ENCODE results near the gene C22orf23.

DNA sequence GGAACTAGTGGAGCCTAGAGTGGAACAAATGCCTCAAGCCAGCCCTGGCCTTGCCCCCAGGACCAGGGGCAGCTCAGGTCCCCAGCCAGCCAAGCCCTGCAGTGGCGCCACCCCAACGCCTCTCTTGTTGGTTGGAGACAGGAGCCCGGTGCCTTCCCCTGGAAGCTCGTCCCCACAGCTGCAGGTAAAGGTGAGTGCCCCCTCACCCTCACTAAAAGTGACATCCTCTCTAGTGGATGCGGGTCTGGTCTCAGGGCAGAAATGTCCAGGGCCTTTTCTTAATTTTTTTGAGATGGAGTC, 25.8 kb downstream of the C22orf23 start:
- TF ChIP-seq, protein P1, sequence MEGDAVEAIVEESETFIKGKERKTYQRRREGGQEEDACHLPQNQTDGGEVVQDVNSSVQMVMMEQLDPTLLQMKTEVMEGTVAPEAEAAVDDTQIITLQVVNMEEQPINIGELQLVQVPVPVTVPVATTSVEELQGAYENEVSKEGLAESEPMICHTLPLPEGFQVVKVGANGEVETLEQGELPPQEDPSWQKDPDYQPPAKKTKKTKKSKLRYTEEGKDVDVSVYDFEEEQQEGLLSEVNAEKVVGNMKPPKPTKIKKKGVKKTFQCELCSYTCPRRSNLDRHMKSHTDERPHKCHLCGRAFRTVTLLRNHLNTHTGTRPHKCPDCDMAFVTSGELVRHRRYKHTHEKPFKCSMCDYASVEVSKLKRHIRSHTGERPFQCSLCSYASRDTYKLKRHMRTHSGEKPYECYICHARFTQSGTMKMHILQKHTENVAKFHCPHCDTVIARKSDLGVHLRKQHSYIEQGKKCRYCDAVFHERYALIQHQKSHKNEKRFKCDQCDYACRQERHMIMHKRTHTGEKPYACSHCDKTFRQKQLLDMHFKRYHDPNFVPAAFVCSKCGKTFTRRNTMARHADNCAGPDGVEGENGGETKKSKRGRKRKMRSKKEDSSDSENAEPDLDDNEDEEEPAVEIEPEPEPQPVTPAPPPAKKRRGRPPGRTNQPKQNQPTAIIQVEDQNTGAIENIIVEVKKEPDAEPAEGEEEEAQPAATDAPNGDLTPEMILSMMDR (IDR thresholded peaks at IDR 0.05), result no peak
- no peak for TF ChIP-seq POLR2AphosphoS5 (IDR thresholded peaks at IDR 0.05)

All from breast epithelium (tissue), 3 donors.